Liver (tissue), 9 donors: Measurements from ENCODE around the gene PRKCH. TPM values are rescaled to one million over a fixed set of nuclear protein-coding genes. Genes with fewer than 3 reads are reported as not detected.

ENCODE experiments used
- DNase-seq: peaks from one replicate; pipeline ENCODE4 v3.0.0-alpha.2; 2017; ENCODE audit warnings: low spot score
- H3K27ac ChIP-seq, 2 donors: one replicate each; pipeline ENCODE4 v1.7.0; 2013; ENCODE audit warnings: inconsistent platforms in 2 of 2, low read length in 2 of 2, control low read depth in 1 of 2, low read depth in 1 of 2, mild to moderate bottlenecking in 1 of 2
- H3K27me3 ChIP-seq, 4 donors: one replicate each; pipeline versions ENCODE4 v1.6.1 to v1.7.0; 2013; ENCODE audit warnings: low read length in 3 of 4, inconsistent platforms in 1 of 4, mild to moderate bottlenecking in 1 of 4, moderate library complexity in 1 of 4; ENCODE audit not compliant: control insufficient read depth in 4 of 4, insufficient read depth in 4 of 4
- H3K36me3 ChIP-seq, 4 donors: one replicate each; pipeline versions ENCODE4 v1.6.1 to v1.7.0; 2013; ENCODE audit warnings: low read length in 3 of 4, mild to moderate bottlenecking in 3 of 4, low read depth in 1 of 4, moderate library complexity in 1 of 4; ENCODE audit not compliant: control insufficient read depth in 4 of 4, insufficient read depth in 3 of 4
- H3K4me1 ChIP-seq, 4 donors: one replicate each; pipeline versions ENCODE4 v1.6.1 to v1.7.0; 2013; ENCODE audit warnings: low read length in 3 of 4, mild to moderate bottlenecking in 3 of 4, moderate library complexity in 1 of 4; ENCODE audit not compliant: control insufficient read depth in 4 of 4, insufficient read depth in 4 of 4
- H3K4me3 ChIP-seq, 3 donors: one replicate each; pipeline versions ENCODE4 v1.6.1 to v1.7.0; 2013; ENCODE audit warnings: low read length in 3 of 3, control low read depth in 1 of 3, low read depth in 1 of 3, mild to moderate bottlenecking in 1 of 3
- H3K9ac ChIP-seq, 2 donors: one replicate each; pipeline ENCODE4 v1.7.0; 2013; ENCODE audit warnings: low read length in 2 of 2, mild to moderate bottlenecking in 2 of 2, moderate library complexity in 2 of 2, control low read depth in 1 of 2, low read depth in 1 of 2
- H3K9me3 ChIP-seq, 4 donors: one replicate each; pipeline versions ENCODE4 v1.6.1 to v1.7.0; 2013; ENCODE audit warnings: low read length in 3 of 4; ENCODE audit not compliant: control insufficient read depth in 4 of 4
- EGR1 ChIP-seq, 2 donors: IDR thresholded peaks; 2 replicates each; pipeline ENCODE4 v1.6.1; 2016 to 2018; ENCODE audit warnings: antibody characterized with exemption in 2 of 2, low read depth in 2 of 2
- FOXA1 ChIP-seq: IDR thresholded peaks from 2 replicates; pipeline ENCODE4 v1.6.1; 2016; ENCODE audit warnings: antibody characterized with exemption
- FOXA2 ChIP-seq: IDR thresholded peaks from 2 replicates; pipeline ENCODE4 v1.6.1; 2016; ENCODE audit warnings: antibody characterized with exemption
- GABPA ChIP-seq, 2 donors: IDR thresholded peaks in 1 of 2; conservative IDR thresholded peaks in 1 of 2; 2 replicates each; pipeline ENCODE4 v1.6.1; 2016; ENCODE audit warnings: antibody characterized with exemption in 2 of 2, mild to moderate bottlenecking in 1 of 2, moderate library complexity in 1 of 2
- HNF4A ChIP-seq, 2 donors: conservative IDR thresholded peaks; 2 replicates each; pipeline ENCODE4 v1.6.1; 2016; ENCODE audit warnings: antibody characterized with exemption in 2 of 2, mild to moderate bottlenecking in 2 of 2
- HNF4G ChIP-seq: IDR thresholded peaks from 2 replicates; pipeline ENCODE4 v1.6.1; 2016; ENCODE audit warnings: antibody characterized with exemption
- JUND ChIP-seq, 2 donors: IDR thresholded peaks; 2 replicates each; pipeline ENCODE4 v1.6.1; 2016; ENCODE audit warnings: antibody characterized with exemption in 2 of 2
- NR2F2 ChIP-seq: IDR thresholded peaks from 2 replicates; pipeline ENCODE4 v1.6.1; 2016; ENCODE audit warnings: antibody characterized with exemption
- RAD21 ChIP-seq, 2 donors: IDR thresholded peaks; 2 replicates each; pipeline ENCODE4 v1.6.1; 2016; ENCODE audit warnings: antibody characterized with exemption in 2 of 2, mild to moderate bottlenecking in 2 of 2
- RXRA ChIP-seq, 2 donors: IDR thresholded peaks; 2 replicates each; pipeline ENCODE4 v1.6.1; 2017 to 2018; ENCODE audit warnings: antibody characterized with exemption in 2 of 2, mild to moderate bottlenecking in 1 of 2
- SP1 ChIP-seq: IDR thresholded peaks from 2 replicates; pipeline ENCODE4 v1.6.1; 2018; ENCODE audit warnings: antibody characterized with exemption, mild to moderate bottlenecking
- TAF1 ChIP-seq: conservative IDR thresholded peaks from 2 replicates; pipeline ENCODE4 v1.6.1; 2016; ENCODE audit warnings: antibody characterized with exemption, mild to moderate bottlenecking
- YY1 ChIP-seq: IDR thresholded peaks from 2 replicates; pipeline ENCODE4 v1.6.1; 2016; ENCODE audit warnings: antibody characterized with exemption, mild to moderate bottlenecking
- WGBS: extraction: QIAGEN DNeasy Blood & Tissue Kit; methylation state at CpG from one replicate; pipeline ENCODE4 v1.1.7; 2013; 5-methylcytosine and 5-hydroxymethylcytosine counted together
- polyA plus RNA-seq, 2 donors: library from polyadenylated mRNA; stranded (reverse) in 1 of 2; unstranded in 1 of 2; fragments of 200-250 nt in 1 of 2; fragments of >200 nt in 1 of 2; fragmentation: Nextera tagmentation in 1 of 2; extraction: Ambion mirVana in 1 of 2; gene quantifications; one replicate each; pipeline versions ENCODE4 v1.2.1 to v1.2.3, GENCODE V29; 2013 to 2015
- total RNA-seq, 2 donors: library from RNA; depleted of rRNA; stranded (reverse); fragments of >200 nt; gene quantifications; one replicate each; pipeline ENCODE4 v1.2.3, GENCODE V29; 2014
- TF ChIP-seq, protein P1 (sequence below): IDR thresholded peaks from 2 replicates; pipeline ENCODE4 v1.6.1; 2016; ENCODE audit warnings: antibody characterized with exemption
- TF ChIP-seq, protein P2 (sequence below): IDR thresholded peaks from 2 replicates; pipeline ENCODE4 v1.6.1; 2016; ENCODE audit warnings: antibody characterized with exemption
- TF ChIP-seq, protein P3 (sequence below): IDR thresholded peaks from 2 replicates; pipeline ENCODE4 v1.6.1; 2016; ENCODE audit warnings: antibody characterized with exemption, mild to moderate bottlenecking
- TF ChIP-seq, protein P4 (sequence below): fragments of 150-350 bp; IDR thresholded peaks from 2 replicates; pipeline ENCODE4 v1.5.1; 2017; ENCODE audit warnings: improper control_type of control experiment, low read depth, low read length; ENCODE audit not compliant: missing input control
- TF ChIP-seq, protein P5 (sequence below): IDR thresholded peaks from 2 replicates; pipeline ENCODE4 v1.6.1; 2016; ENCODE audit warnings: antibody characterized with exemption
- donor health status: healthy.
- donor health status: healthy.
- donor health status: healthy.
- donor health status: healthy.
- donor health status: healthy.

PRKCH gene
- total and polyA plus RNA-seq, 4 donors: 3.9 to 13.7 (median 7.0) TPM

DNA sequence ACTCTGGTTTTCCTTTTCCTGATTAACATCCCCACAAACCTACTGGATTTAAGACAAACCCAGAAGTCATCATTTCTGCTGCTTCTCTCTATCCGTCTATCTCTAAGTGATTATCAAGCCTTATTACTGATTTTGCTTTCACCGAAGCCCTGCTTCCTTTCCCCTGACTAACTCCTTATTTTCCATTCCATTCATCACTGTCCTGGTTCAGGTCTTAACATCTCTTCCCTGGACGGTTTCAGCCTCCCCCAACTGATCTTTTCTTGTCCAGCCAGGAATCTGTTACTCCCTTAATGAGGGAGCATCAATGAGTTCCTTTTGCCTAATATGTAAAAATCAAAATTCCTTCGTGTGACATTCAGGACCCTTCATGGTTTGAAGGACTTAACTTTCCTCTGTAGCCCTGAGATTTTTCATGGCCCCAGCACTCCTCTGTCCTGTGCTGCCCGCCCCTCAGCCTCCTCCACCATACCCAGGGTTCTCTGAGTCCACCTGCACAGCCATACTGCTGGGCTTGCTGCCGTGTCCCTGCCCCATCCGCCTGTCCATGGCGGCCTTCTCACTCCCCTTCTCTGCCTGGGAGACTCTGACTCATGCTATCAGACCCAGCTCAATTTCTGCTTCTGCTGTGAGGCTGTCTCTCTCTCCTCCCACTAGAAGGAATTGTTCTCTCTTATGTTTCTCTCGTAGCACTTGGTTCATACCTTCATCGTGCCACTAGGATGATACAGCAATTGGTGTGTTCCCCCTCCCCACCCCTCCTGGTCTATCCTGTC lies 206.1 kb downstream of the PRKCH start:
- H3K9me3 ChIP-seq: no peaks in the 10 kb centered on the region
- no peak overlapping the region for H3K4me3 ChIP-seq
- WGBS: 76% methylated on average over 10 of the region's 10 CpGs
- H3K27ac ChIP-seq: peak overlapping the region; percentile 53 to 82
- H3K9ac ChIP-seq: no peak overlapping the region
- TF ChIP-seq, protein P1, sequence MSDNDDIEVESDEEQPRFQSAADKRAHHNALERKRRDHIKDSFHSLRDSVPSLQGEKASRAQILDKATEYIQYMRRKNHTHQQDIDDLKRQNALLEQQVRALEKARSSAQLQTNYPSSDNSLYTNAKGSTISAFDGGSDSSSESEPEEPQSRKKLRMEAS: no peak
- TF ChIP-seq NR2F2: no peak
- no peak for TF ChIP-seq YY1
- no peak for TF ChIP-seq RAD21 (IDR thresholded peaks at IDR 0.05)
- TF ChIP-seq, protein P2, sequence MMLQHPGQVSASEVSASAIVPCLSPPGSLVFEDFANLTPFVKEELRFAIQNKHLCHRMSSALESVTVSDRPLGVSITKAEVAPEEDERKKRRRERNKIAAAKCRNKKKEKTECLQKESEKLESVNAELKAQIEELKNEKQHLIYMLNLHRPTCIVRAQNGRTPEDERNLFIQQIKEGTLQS: no peak
- TF ChIP-seq, protein P3, sequence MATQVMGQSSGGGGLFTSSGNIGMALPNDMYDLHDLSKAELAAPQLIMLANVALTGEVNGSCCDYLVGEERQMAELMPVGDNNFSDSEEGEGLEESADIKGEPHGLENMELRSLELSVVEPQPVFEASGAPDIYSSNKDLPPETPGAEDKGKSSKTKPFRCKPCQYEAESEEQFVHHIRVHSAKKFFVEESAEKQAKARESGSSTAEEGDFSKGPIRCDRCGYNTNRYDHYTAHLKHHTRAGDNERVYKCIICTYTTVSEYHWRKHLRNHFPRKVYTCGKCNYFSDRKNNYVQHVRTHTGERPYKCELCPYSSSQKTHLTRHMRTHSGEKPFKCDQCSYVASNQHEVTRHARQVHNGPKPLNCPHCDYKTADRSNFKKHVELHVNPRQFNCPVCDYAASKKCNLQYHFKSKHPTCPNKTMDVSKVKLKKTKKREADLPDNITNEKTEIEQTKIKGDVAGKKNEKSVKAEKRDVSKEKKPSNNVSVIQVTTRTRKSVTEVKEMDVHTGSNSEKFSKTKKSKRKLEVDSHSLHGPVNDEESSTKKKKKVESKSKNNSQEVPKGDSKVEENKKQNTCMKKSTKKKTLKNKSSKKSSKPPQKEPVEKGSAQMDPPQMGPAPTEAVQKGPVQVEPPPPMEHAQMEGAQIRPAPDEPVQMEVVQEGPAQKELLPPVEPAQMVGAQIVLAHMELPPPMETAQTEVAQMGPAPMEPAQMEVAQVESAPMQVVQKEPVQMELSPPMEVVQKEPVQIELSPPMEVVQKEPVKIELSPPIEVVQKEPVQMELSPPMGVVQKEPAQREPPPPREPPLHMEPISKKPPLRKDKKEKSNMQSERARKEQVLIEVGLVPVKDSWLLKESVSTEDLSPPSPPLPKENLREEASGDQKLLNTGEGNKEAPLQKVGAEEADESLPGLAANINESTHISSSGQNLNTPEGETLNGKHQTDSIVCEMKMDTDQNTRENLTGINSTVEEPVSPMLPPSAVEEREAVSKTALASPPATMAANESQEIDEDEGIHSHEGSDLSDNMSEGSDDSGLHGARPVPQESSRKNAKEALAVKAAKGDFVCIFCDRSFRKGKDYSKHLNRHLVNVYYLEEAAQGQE: no peak
- no peak for TF ChIP-seq FOXA2
- TF ChIP-seq HNF4A (conservative IDR thresholded peaks at IDR 0.05): no peak
- no peak for TF ChIP-seq EGR1 (IDR thresholded peaks at IDR 0.05; ENCODE audit: low read depth in 2 of 2)
- no peak for TF ChIP-seq HNF4G
- no peak for TF ChIP-seq TAF1
- no peak for TF ChIP-seq SP1
- TF ChIP-seq, protein P4, sequence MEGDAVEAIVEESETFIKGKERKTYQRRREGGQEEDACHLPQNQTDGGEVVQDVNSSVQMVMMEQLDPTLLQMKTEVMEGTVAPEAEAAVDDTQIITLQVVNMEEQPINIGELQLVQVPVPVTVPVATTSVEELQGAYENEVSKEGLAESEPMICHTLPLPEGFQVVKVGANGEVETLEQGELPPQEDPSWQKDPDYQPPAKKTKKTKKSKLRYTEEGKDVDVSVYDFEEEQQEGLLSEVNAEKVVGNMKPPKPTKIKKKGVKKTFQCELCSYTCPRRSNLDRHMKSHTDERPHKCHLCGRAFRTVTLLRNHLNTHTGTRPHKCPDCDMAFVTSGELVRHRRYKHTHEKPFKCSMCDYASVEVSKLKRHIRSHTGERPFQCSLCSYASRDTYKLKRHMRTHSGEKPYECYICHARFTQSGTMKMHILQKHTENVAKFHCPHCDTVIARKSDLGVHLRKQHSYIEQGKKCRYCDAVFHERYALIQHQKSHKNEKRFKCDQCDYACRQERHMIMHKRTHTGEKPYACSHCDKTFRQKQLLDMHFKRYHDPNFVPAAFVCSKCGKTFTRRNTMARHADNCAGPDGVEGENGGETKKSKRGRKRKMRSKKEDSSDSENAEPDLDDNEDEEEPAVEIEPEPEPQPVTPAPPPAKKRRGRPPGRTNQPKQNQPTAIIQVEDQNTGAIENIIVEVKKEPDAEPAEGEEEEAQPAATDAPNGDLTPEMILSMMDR: no peak
- TF ChIP-seq, protein P5, sequence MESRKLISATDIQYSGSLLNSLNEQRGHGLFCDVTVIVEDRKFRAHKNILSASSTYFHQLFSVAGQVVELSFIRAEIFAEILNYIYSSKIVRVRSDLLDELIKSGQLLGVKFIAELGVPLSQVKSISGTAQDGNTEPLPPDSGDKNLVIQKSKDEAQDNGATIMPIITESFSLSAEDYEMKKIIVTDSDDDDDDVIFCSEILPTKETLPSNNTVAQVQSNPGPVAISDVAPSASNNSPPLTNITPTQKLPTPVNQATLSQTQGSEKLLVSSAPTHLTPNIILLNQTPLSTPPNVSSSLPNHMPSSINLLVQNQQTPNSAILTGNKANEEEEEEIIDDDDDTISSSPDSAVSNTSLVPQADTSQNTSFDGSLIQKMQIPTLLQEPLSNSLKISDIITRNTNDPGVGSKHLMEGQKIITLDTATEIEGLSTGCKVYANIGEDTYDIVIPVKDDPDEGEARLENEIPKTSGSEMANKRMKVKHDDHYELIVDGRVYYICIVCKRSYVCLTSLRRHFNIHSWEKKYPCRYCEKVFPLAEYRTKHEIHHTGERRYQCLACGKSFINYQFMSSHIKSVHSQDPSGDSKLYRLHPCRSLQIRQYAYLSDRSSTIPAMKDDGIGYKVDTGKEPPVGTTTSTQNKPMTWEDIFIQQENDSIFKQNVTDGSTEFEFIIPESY: no peak
- no peak for TF ChIP-seq RXRA (IDR thresholded peaks at IDR 0.05)
- no peak for TF ChIP-seq GABPA (IDR thresholded peaks at IDR 0.05 in 1 of 2, conservative IDR thresholded peaks at IDR 0.05 in 1 of 2)
- no peak for TF ChIP-seq FOXA1
- TF ChIP-seq JUND (IDR thresholded peaks at IDR 0.05): no peak
- no peaks in the 10 kb centered on the region for H3K27me3 ChIP-seq
- H3K36me3 ChIP-seq: no peaks in the 10 kb centered on the region
- DNase-seq: no peak
- H3K4me1 ChIP-seq: peaks cover 14 to 37% (median 25%) of the 10 kb centered on the region in 4 donors
